Kidney (tissue), 14 donors: ENCODE data around the gene MAP3K15. TPM values are rescaled to one million over a fixed set of nuclear protein-coding genes. Genes with fewer than 3 reads are reported as not detected.

Experiments
- DNase-seq, 5 donors: peaks; one replicate each; pipeline ENCODE4 v3.0.0-alpha.2; 2013 to 2020
- FAIRE-seq: peaks from 2 replicates; lab custom pipeline; 2012; peaks lifted over from hg19 to GRCh38; lab: Jason Lieb, UNC
- H3K27ac ChIP-seq, 2 donors: one replicate each; pipeline ENCODE4 v1.7.0; 2013; ENCODE audit warnings: low read depth in 2 of 2, low read length in 2 of 2, inconsistent platforms in 1 of 2
- H3K27me3 ChIP-seq: one replicate; pipeline ENCODE4 v1.7.1; 2013; ENCODE audit warnings: low read length, inconsistent platforms; ENCODE audit not compliant: control insufficient read depth, insufficient read depth
- H3K36me3 ChIP-seq, 3 donors: one replicate each; pipeline versions ENCODE4 v1.7.0 to v1.7.1; 2013; ENCODE audit warnings: low read length in 3 of 3, control low read depth in 1 of 3, inconsistent platforms in 1 of 3; ENCODE audit not compliant: insufficient read depth in 3 of 3, control insufficient read depth in 2 of 3
- H3K4me1 ChIP-seq, 3 donors: one replicate each; pipeline versions ENCODE4 v1.7.0 to v1.7.1; 2013; ENCODE audit warnings: low read length in 3 of 3, inconsistent platforms in 1 of 3, low read depth in 1 of 3; ENCODE audit not compliant: control insufficient read depth in 2 of 3, insufficient read depth in 2 of 3
- H3K4me3 ChIP-seq, 3 donors: one replicate each; pipeline versions ENCODE4 v1.7.0 to v1.8.1; 2013; ENCODE audit warnings: low read length in 3 of 3, control low read depth in 1 of 3, inconsistent platforms in 1 of 3
- H3K9ac ChIP-seq, 3 donors: one replicate each; pipeline versions ENCODE4 v1.7.0 to v1.7.1; 2013; ENCODE audit warnings: low read length in 3 of 3, control low read depth in 1 of 3, inconsistent platforms in 1 of 3
- H3K9me3 ChIP-seq, 3 donors: one replicate each; pipeline versions ENCODE4 v1.7.0 to v1.7.1; 2013; ENCODE audit warnings: low read length in 3 of 3, control low read depth in 1 of 3, inconsistent platforms in 1 of 3; ENCODE audit not compliant: control insufficient read depth in 2 of 3, insufficient read depth in 1 of 3
- intact Hi-C: fragments of 100-400 bp; cut with DNase I; formaldehyde crosslinking; loops from one replicate; pipeline ENCODE4 v1.11.1; 2022
- polyA plus RNA-seq: library from polyadenylated mRNA; stranded (reverse); fragments of 350-450 nt; fragmentation: Illumina TruSeq; extraction: RNeasy Lipid Tissue Mini Kit (QIAGEN cat#74804); gene quantifications from one replicate; pipeline ENCODE4 v1.2.3, GENCODE V29; 2014; ENCODE audit warnings: low read depth, low replicate concordance; ENCODE audit not compliant: insufficient read depth
- total RNA-seq: library from RNA; stranded (reverse); fragmentation: NEBNext Ultra II Directional; extraction: Animal tissue kit (Norgen Biotek cat#: 25700); gene quantifications from one replicate; pipeline ENCODE4 v1.2.1, GENCODE V29; 2021
- TF ChIP-seq, protein P1 (sequence below): IDR thresholded peaks from 3 replicates; pipeline ENCODE4 v1.5.1; 2012; ENCODE audit warnings: mild to moderate bottlenecking, moderate library complexity, borderline replicate concordance; ENCODE audit not compliant: insufficient read depth; ENCODE audit errors: extremely low read depth
- donor health status: control.
- donor health status: control.
- donor health status: control.
- donor health status: control.
- donor health status: control.
- donor health status: DM: yes; HTN: yes; CAD: no.
- donor health status: Normal renal cell carcinoma (clear cell type).

MAP3K15 gene
- total and polyA plus RNA-seq, 2 donors from 2014 or later = 3.7 to 5.0 TPM

DNA sequence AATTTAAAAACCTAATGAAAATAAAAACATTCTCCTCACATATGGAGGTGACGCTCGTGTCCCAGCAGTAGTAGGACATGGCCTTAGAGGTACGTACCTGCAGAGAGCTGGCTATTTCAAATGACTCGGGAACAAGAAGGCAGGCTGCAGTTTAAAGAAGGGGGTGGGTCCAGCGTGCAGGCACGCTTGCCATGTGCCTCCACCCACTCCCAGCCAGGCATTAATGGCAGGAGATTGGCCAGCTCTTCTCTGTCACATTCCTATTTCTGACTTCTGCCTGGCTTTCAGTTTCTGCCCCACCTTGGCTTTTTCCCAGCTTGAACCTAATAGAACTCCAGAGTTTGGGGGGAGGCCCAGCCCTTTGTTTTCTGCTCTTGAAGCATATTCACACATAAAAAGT lies 154.4 kb downstream of the MAP3K15 start:
- Histone ChIP-seq H3K4me1 (no peaks in the 10 kb centered on the region), H3K4me3 (no peak overlapping the region), H3K9ac (no peak overlapping the region), H3K27me3 (no peaks in the 10 kb centered on the region), H3K27ac (no peak overlapping the region), H3K9me3 (no peaks in the 10 kb centered on the region), H3K36me3 (peaks cover 3 to 36% (median 16%) of the 10 kb centered on the region in 3 donors)
- DNase-seq = no peak
- FAIRE-seq = no peak
- TF ChIP-seq, protein P1, sequence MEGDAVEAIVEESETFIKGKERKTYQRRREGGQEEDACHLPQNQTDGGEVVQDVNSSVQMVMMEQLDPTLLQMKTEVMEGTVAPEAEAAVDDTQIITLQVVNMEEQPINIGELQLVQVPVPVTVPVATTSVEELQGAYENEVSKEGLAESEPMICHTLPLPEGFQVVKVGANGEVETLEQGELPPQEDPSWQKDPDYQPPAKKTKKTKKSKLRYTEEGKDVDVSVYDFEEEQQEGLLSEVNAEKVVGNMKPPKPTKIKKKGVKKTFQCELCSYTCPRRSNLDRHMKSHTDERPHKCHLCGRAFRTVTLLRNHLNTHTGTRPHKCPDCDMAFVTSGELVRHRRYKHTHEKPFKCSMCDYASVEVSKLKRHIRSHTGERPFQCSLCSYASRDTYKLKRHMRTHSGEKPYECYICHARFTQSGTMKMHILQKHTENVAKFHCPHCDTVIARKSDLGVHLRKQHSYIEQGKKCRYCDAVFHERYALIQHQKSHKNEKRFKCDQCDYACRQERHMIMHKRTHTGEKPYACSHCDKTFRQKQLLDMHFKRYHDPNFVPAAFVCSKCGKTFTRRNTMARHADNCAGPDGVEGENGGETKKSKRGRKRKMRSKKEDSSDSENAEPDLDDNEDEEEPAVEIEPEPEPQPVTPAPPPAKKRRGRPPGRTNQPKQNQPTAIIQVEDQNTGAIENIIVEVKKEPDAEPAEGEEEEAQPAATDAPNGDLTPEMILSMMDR = no peak
- intact Hi-C loops = no loop called here

DNA sequence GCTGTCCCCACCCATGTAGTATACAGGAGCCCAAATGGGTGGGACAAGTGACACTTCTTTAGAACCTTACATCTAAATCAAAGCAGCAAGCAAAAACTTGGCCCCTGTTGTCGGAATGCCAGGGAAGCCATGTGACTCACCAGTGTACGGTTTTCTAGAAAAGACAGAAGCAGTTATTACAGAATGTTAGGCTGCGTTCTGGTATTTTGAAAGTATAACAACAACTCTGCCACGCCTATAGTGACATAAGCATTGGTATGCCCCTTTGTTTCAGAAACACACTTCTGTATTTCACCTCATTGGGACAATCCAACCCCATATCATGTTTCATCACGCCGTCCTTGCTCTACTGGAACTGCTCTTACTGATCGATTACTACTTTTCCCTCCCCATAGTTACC lies 156.8 kb downstream of the MAP3K15 start:
- Histone ChIP-seq H3K27me3 (no peaks in the 10 kb centered on the region), H3K9ac (no peak overlapping the region), H3K27ac (no peak overlapping the region), H3K4me1 (no peaks in the 10 kb centered on the region), H3K36me3 (peaks cover 3 to 43% (median 27%) of the 10 kb centered on the region in 3 donors), H3K4me3 (no peak overlapping the region), H3K9me3 (no peaks in the 10 kb centered on the region)
- no peak for DNase-seq
- TF ChIP-seq, protein P1 = no peak
- intact Hi-C loops = no loop called here
- no peak for FAIRE-seq

DNA sequence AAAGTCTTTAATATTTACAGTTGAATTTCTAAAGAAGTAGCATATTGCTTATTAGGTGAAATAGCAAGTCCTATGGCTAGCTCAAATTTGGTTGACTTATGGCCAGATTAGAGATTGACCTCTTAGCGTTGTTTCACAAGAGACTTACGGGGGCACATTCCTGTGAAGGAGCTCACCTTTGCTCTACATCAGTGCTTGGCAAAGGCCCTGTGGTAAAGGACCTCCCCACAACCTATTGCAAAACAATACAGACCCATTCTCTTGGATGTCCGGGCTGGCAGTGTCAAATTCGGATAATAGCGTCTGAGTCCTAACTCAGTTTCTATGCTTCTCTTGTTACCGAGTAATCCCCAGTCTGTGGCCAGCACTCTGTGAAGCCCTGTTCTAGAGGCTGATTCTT lies 160.7 kb downstream of the MAP3K15 start:
- Histone ChIP-seq H3K4me1 (no peaks in the 10 kb centered on the region), H3K9ac (no peak overlapping the region), H3K4me3 (no peak overlapping the region), H3K36me3 (peaks cover 6 to 51% (median 42%) of the 10 kb centered on the region in 3 donors), H3K9me3 (no peaks in the 10 kb centered on the region), H3K27me3 (no peaks in the 10 kb centered on the region), H3K27ac (no peak overlapping the region)
- DNase-seq = no peak
- intact Hi-C loops = no loop called here
- TF ChIP-seq, protein P1 = no peak
- FAIRE-seq = no peak

DNA sequence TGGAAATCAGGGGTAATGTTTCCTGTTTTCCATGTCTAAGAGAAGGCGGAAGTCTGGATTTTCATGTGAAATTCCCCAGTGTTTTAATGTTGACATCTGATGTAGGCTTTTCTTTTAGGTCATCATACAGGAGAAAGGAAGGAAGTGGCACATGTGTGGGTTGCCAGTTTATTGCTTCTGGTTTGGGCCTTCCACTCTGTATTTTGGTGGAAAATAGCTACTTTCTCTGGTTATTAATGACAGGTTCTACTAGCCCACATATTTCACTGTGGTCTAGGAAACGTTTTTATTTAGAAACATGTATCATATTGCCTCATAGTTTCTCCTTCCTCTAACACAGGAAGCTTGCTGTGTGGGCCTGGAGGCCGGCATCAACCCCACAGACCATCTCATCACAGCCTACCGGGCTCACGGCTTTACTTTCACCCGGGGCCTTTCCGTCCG lies 164.3 kb downstream of the MAP3K15 start:
- H3K9ac ChIP-seq = no peak overlapping the region
- no peak overlapping the region for H3K27ac ChIP-seq
- no peak overlapping the region for H3K4me3 ChIP-seq
- H3K4me1 ChIP-seq = no peaks in the 10 kb centered on the region
- intact Hi-C loops = no loop called here
- TF ChIP-seq, protein P1 = no peak
- DNase-seq (no peak), FAIRE-seq (no peak)
- no peaks in the 10 kb centered on the region for H3K27me3 ChIP-seq
- H3K36me3 ChIP-seq = peaks cover 3 to 28% (median 25%) of the 10 kb centered on the region in 3 donors
- no peaks in the 10 kb centered on the region for H3K9me3 ChIP-seq
